ENCODE results near the gene C19orf25.
A peak's percentile ranks its signal among the peaks of the same experiment; 100 is the strongest.

DNA sequence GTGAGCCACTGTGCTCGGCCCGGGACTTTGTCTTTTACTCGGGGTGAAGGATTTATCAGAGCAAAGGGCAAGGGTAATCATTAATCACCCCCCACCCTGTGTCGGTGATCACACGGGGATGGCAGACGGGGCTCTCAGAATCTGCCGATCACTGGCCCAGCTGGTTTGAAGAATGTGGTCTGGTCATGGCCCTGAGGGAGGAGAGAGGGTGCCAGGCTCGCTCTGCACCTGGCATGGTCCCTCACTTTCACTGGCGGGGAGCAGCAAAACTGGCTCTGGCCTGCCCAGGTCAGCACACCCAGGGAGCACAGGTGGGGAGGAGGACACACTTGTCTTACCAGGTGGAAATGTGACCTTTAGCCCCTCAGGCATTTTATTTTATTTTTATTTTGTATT is 22.2 kb upstream of the C19orf25 start:
- TF ChIP-seq, protein P1, sequence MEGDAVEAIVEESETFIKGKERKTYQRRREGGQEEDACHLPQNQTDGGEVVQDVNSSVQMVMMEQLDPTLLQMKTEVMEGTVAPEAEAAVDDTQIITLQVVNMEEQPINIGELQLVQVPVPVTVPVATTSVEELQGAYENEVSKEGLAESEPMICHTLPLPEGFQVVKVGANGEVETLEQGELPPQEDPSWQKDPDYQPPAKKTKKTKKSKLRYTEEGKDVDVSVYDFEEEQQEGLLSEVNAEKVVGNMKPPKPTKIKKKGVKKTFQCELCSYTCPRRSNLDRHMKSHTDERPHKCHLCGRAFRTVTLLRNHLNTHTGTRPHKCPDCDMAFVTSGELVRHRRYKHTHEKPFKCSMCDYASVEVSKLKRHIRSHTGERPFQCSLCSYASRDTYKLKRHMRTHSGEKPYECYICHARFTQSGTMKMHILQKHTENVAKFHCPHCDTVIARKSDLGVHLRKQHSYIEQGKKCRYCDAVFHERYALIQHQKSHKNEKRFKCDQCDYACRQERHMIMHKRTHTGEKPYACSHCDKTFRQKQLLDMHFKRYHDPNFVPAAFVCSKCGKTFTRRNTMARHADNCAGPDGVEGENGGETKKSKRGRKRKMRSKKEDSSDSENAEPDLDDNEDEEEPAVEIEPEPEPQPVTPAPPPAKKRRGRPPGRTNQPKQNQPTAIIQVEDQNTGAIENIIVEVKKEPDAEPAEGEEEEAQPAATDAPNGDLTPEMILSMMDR (IDR thresholded peaks at IDR 0.05), result no peak
- TF ChIP-seq POLR2A (IDR thresholded peaks at IDR 0.05), result peak; percentile 53

All from right lobe of liver (tissue), 4 donors.